CD4-positive, alpha-beta memory T cell (primary cell): ENCODE measurements around the gene MAP7D3. TPM values are rescaled to one million over a fixed set of nuclear protein-coding genes. Genes with fewer than 3 reads are reported as not detected.

ENCODE experiments used
- CTCF ChIA-PET: fragments of 350-600 bp; sonication (Branson Sonifier 250); formaldehyde crosslinking; loops from one replicate; lab custom pipeline; 2021; ENCODE audit warnings: inconsistent platforms; ENCODE audit not compliant: partially characterized antibody; lab: Charles Lee
- POLR2A ChIA-PET: fragments of 350-600 bp; sonication (Branson Sonifier 250); formaldehyde crosslinking; loops from one replicate; lab custom pipeline; 2021; ENCODE audit not compliant: partially characterized antibody; lab: Charles Lee
- DNase-seq, 5 donors: peaks; one replicate each; pipeline versions ENCODE4 v3.0.0 to v3.0.0-alpha.2; 2020 to 2022; ENCODE audit warnings: mixed read lengths in 1 of 5
- H3K27ac ChIP-seq: one replicate; pipeline ENCODE4 v1.7.0; 2013; ENCODE audit warnings: low read depth, low read length
- H3K27me3 ChIP-seq: 2 replicates; pipeline ENCODE4 v1.7.0; 2013; ENCODE audit warnings: mild to moderate bottlenecking, low read length, moderate library complexity; ENCODE audit not compliant: insufficient read depth
- H3K36me3 ChIP-seq: 2 replicates; pipeline ENCODE4 v1.7.0; 2013; ENCODE audit warnings: mild to moderate bottlenecking, low read length, moderate library complexity; ENCODE audit not compliant: insufficient read depth
- H3K4me1 ChIP-seq: 2 replicates; pipeline ENCODE4 v1.7.0; 2013; ENCODE audit warnings: mild to moderate bottlenecking, low read length, moderate library complexity; ENCODE audit not compliant: insufficient read depth
- H3K4me3 ChIP-seq, 2 donors: one replicate each; pipeline ENCODE4 v1.7.0; 2013; ENCODE audit warnings: low read length in 2 of 2, mild to moderate bottlenecking in 1 of 2
- H3K9me3 ChIP-seq, 2 donors: one replicate each; pipeline ENCODE4 v1.7.0; 2013; ENCODE audit warnings: low read length in 2 of 2, control low read depth in 1 of 2; ENCODE audit not compliant: control insufficient read depth in 1 of 2
- H3K27ac Mint-ChIP-seq, 7 donors: one replicate each; pipeline ENCODE4 v1.8.0; 2020 to 2021; ENCODE audit warnings: mixed read lengths in 7 of 7, mild to moderate bottlenecking in 6 of 7, inconsistent platforms in 3 of 7, moderate library complexity in 3 of 7
- H3K27me3 Mint-ChIP-seq, 2 donors: one replicate each; pipeline ENCODE4 v1.8.0; 2020 to 2021; ENCODE audit warnings: mixed read lengths in 2 of 2
- H3K36me3 Mint-ChIP-seq, 2 donors: one replicate each; pipeline ENCODE4 v1.8.0; 2020 to 2021; ENCODE audit warnings: mixed read lengths in 2 of 2, inconsistent platforms in 1 of 2, mild to moderate bottlenecking in 1 of 2
- H3K4me1 Mint-ChIP-seq, 4 donors: one replicate each; pipeline ENCODE4 v1.8.0; 2020 to 2021; ENCODE audit warnings: mixed read lengths in 4 of 4, mild to moderate bottlenecking in 1 of 4
- H3K4me3 Mint-ChIP-seq, 8 donors: one replicate each; pipeline ENCODE4 v1.8.0; 2020 to 2021; ENCODE audit warnings: mixed read lengths in 8 of 8, mild to moderate bottlenecking in 7 of 8, moderate library complexity in 6 of 8, inconsistent platforms in 3 of 8
- H3K9me3 Mint-ChIP-seq, 8 donors: one replicate each; pipeline ENCODE4 v1.8.0; 2020 to 2021; ENCODE audit warnings: mixed read lengths in 8 of 8, mild to moderate bottlenecking in 5 of 8, inconsistent platforms in 3 of 8, moderate library complexity in 1 of 8
- intact Hi-C: fragments of 100-400 bp; cut with micrococcal nuclease; formaldehyde crosslinking; loops from one replicate; pipeline ENCODE4 v1.15.1; 2023
- polyA plus RNA-seq, 2 donors: library from polyadenylated mRNA; unstranded; fragments of 300-500 nt; fragmentation: Illumina TruSeq; gene quantifications; one replicate each; pipeline ENCODE4 v1.2.3, GENCODE V29; 2021
- total RNA-seq, 2 experiments: library from RNA; stranded (reverse); gene quantifications; one replicate each; pipeline ENCODE4 v1.2.3, GENCODE V29; 2021

Gene MAP7D3
- total and polyA plus RNA-seq, 4 experiments from 2014 or later = 2.4 to 10.1 (median 8.2) TPM

- no peak overlapping the region for H3K27ac ChIP-seq
- POLR2A ChIA-PET = no interaction called here
- H3K27ac Mint-ChIP-seq = peak overlapping the region in 1 of 7 donors; percentile 34
- H3K4me3 Mint-ChIP-seq = no peak overlapping the region
- H3K36me3 ChIP-seq = peaks cover 4% of the 10 kb centered on the region
- no peaks in the 10 kb centered on the region for H3K9me3 Mint-ChIP-seq
- intact Hi-C loops = no loop called here
- CTCF ChIA-PET = interaction anchor here (0.6 kb wide), 1 partner anchor 11 kb away, joined by 3 read pairs; no protein-coding TSS in a partner anchor
- H3K27me3 ChIP-seq = no peaks in the 10 kb centered on the region
- H3K4me1 ChIP-seq = peaks cover 9% of the 10 kb centered on the region
- H3K4me1 Mint-ChIP-seq = peaks cover 10 to 16% (median 12%) of the 10 kb centered on the region in 4 donors
- no peak overlapping the region for H3K4me3 ChIP-seq
- H3K9me3 ChIP-seq = no peaks in the 10 kb centered on the region
- H3K27me3 Mint-ChIP-seq = no peaks in the 10 kb centered on the region
- H3K36me3 Mint-ChIP-seq = peaks cover 4 to 56% of the 10 kb centered on the region in 2 donors
- no peak for DNase-seq
Observed at GRCh38 chrX:136227074-136227473, 24.1 kb downstream of the MAP7D3 start.

GRCh38 chrX:136221851-136222513 lies 29.2 kb downstream of the MAP7D3 start:
- H3K4me3 ChIP-seq = no peak overlapping the region
- Mint-ChIP-seq H3K4me3 (no peak overlapping the region), H3K9me3 (no peaks in the 10 kb centered on the region), H3K27me3 (no peaks in the 10 kb centered on the region), H3K36me3 (peaks cover 15 to 51% of the 10 kb centered on the region in 2 donors), H3K4me1 (no peaks in the 10 kb centered on the region), H3K27ac (no peak overlapping the region)
- POLR2A ChIA-PET = no interaction called here
- H3K36me3 ChIP-seq = peaks cover 9% of the 10 kb centered on the region
- H3K4me1 ChIP-seq = no peaks in the 10 kb centered on the region
- no peak overlapping the region for H3K27ac ChIP-seq
- no peaks in the 10 kb centered on the region for H3K9me3 ChIP-seq
- DNase-seq = no peak
- intact Hi-C loops = no loop called here
- CTCF ChIA-PET = no interaction called here
- no peaks in the 10 kb centered on the region for H3K27me3 ChIP-seq

- CTCF ChIA-PET = no interaction called here
- intact Hi-C loops = no loop called here
- H3K36me3 Mint-ChIP-seq = peaks cover 15 to 44% of the 10 kb centered on the region in 2 donors
Observed at GRCh38 chrX:136220951-136221350, 30.2 kb downstream of the MAP7D3 start.

GRCh38 chrX:136220540-136220939 lies 30.7 kb downstream of the MAP7D3 start:
- Histone ChIP-seq H3K27me3 (no peaks in the 10 kb centered on the region), H3K36me3 (peaks cover 5% of the 10 kb centered on the region), H3K4me1 (no peaks in the 10 kb centered on the region), H3K27ac (no peak overlapping the region), H3K9me3 (no peaks in the 10 kb centered on the region), H3K4me3 (no peak overlapping the region)
- CTCF ChIA-PET = no interaction called here
- DNase-seq = no peak
- H3K4me3 Mint-ChIP-seq = no peak overlapping the region
- intact Hi-C loops = no loop called here
- H3K27me3 Mint-ChIP-seq = no peaks in the 10 kb centered on the region
- POLR2A ChIA-PET = no interaction called here
- H3K4me1 Mint-ChIP-seq = no peaks in the 10 kb centered on the region
- no peaks in the 10 kb centered on the region for H3K9me3 Mint-ChIP-seq
- no peak overlapping the region for H3K27ac Mint-ChIP-seq
- H3K36me3 Mint-ChIP-seq = peaks cover 15 to 40% of the 10 kb centered on the region in 2 donors

More at GRCh38 chrX:136220951-136221350, 30.2 kb downstream of the MAP7D3 start:
- DNase-seq = no peak
- H3K9me3 ChIP-seq = no peaks in the 10 kb centered on the region
- H3K27me3 ChIP-seq = no peaks in the 10 kb centered on the region
- Mint-ChIP-seq H3K9me3 (no peaks in the 10 kb centered on the region), H3K27me3 (no peaks in the 10 kb centered on the region), H3K27ac (no peak overlapping the region), H3K4me3 (no peak overlapping the region), H3K4me1 (no peaks in the 10 kb centered on the region)
- H3K4me1 ChIP-seq = no peaks in the 10 kb centered on the region
- no peak overlapping the region for H3K27ac ChIP-seq
- peaks cover 5% of the 10 kb centered on the region for H3K36me3 ChIP-seq
- POLR2A ChIA-PET = no interaction called here
- no peak overlapping the region for H3K4me3 ChIP-seq

GRCh38 chrX:136219893-136220292 lies 31.3 kb downstream of the MAP7D3 start:
- no peaks in the 10 kb centered on the region for H3K4me1 Mint-ChIP-seq
- CTCF ChIA-PET = no interaction called here

GRCh38 chrX:136215559-136215958 lies 35.6 kb downstream of the MAP7D3 start:
- H3K4me3 Mint-ChIP-seq = no peak overlapping the region
- H3K27me3 ChIP-seq = no peaks in the 10 kb centered on the region
- H3K4me1 ChIP-seq = no peaks in the 10 kb centered on the region
- no peak overlapping the region for H3K4me3 ChIP-seq
- no peaks in the 10 kb centered on the region for H3K9me3 Mint-ChIP-seq
- peaks cover 5% of the 10 kb centered on the region for H3K36me3 ChIP-seq
- no peak overlapping the region for H3K27ac ChIP-seq
- ChIA-PET POLR2A (no interaction called here), CTCF (no interaction called here)
- H3K4me1 Mint-ChIP-seq = no peaks in the 10 kb centered on the region
- H3K36me3 Mint-ChIP-seq = peaks cover 7 to 26% of the 10 kb centered on the region in 2 donors
- intact Hi-C loops = no loop called here
- no peaks in the 10 kb centered on the region for H3K27me3 Mint-ChIP-seq
- no peak overlapping the region for H3K27ac Mint-ChIP-seq
- no peak for DNase-seq
- no peaks in the 10 kb centered on the region for H3K9me3 ChIP-seq

More at GRCh38 chrX:136219893-136220292, 31.3 kb downstream of the MAP7D3 start:
- POLR2A ChIA-PET = no interaction called here
- H3K9me3 ChIP-seq = no peaks in the 10 kb centered on the region
- H3K27me3 ChIP-seq = no peaks in the 10 kb centered on the region
- DNase-seq = no peak
- H3K4me1 ChIP-seq = no peaks in the 10 kb centered on the region
- Mint-ChIP-seq H3K9me3 (no peaks in the 10 kb centered on the region), H3K4me3 (no peak overlapping the region), H3K27ac (no peak overlapping the region), H3K36me3 (peaks cover 15 to 37% of the 10 kb centered on the region in 2 donors), H3K27me3 (no peaks in the 10 kb centered on the region)
- intact Hi-C loops = no loop called here
- no peak overlapping the region for H3K27ac ChIP-seq
- peaks cover 5% of the 10 kb centered on the region for H3K36me3 ChIP-seq
- no peak overlapping the region for H3K4me3 ChIP-seq

- ChIA-PET POLR2A (no interaction called here), CTCF (no interaction called here)
- peaks cover 6 to 27% of the 10 kb centered on the region in 2 donors for H3K36me3 Mint-ChIP-seq
- no peaks in the 10 kb centered on the region for H3K9me3 ChIP-seq
- H3K4me1 ChIP-seq = no peaks in the 10 kb centered on the region
- H3K36me3 ChIP-seq = peaks cover 1% of the 10 kb centered on the region
- no peak overlapping the region for H3K27ac Mint-ChIP-seq
- H3K4me3 ChIP-seq = no peak overlapping the region
- intact Hi-C loops = no loop called here
- no peaks in the 10 kb centered on the region for H3K9me3 Mint-ChIP-seq
- H3K4me1 Mint-ChIP-seq = peaks cover 0 to 2% (median under 1%) of the 10 kb centered on the region in 4 donors
- DNase-seq = no peak
- H3K27ac ChIP-seq = no peak overlapping the region
- H3K27me3 ChIP-seq = no peaks in the 10 kb centered on the region
- H3K27me3 Mint-ChIP-seq = no peaks in the 10 kb centered on the region
- no peak overlapping the region for H3K4me3 Mint-ChIP-seq
Observed at GRCh38 chrX:136214551-136214950, 36.6 kb downstream of the MAP7D3 start.
